ENCODE measurements around the gene SEMA4D.

The SEMA4D gene

GRCh38 chr9:89466451-89467277 lies 31.2 kb downstream of the SEMA4D start:
- no peak for TF ChIP-seq CTCF (IDR thresholded peaks at IDR 0.05; ENCODE audit: low read length, missing control alignments)
- H3K4me3 ChIP-seq (replicated peaks; ENCODE audit: low read depth, low read length): no peak overlapping the region
- DNase-seq (ENCODE audit: low read depth): no peak

- H3K4me3 ChIP-seq (replicated peaks; ENCODE audit: low read depth, low read length): no peak overlapping the region
- TF ChIP-seq CTCF (IDR thresholded peaks at IDR 0.05; ENCODE audit: low read length, missing control alignments): no peak
- no peak for DNase-seq (ENCODE audit: low read depth)
Observed at GRCh38 chr9:89465726-89466308, 32.1 kb downstream of the SEMA4D start.

GRCh38 chr9:89465001-89465451 lies 32.9 kb downstream of the SEMA4D start:
- H3K4me3 ChIP-seq (replicated peaks; ENCODE audit: low read depth, low read length): no peak overlapping the region
- no peak for DNase-seq (ENCODE audit: low read depth)
- no peak for TF ChIP-seq CTCF (IDR thresholded peaks at IDR 0.05; ENCODE audit: low read length, missing control alignments)

GRCh38 chr9:89464300-89464901 lies 33.5 kb downstream of the SEMA4D start:
- no peak overlapping the region for H3K4me3 ChIP-seq (replicated peaks; ENCODE audit: low read depth, low read length)
- DNase-seq (ENCODE audit: low read depth): no peak
- no peak for TF ChIP-seq CTCF (IDR thresholded peaks at IDR 0.05; ENCODE audit: low read length, missing control alignments)

GRCh38 chr9:89462817-89463683 lies 34.9 kb downstream of the SEMA4D start:
- no peak for TF ChIP-seq CTCF (IDR thresholded peaks at IDR 0.05; ENCODE audit: low read length, missing control alignments)
- no peak for DNase-seq (ENCODE audit: low read depth)
- H3K4me3 ChIP-seq (replicated peaks; ENCODE audit: low read depth, low read length): no peak overlapping the region

- no peak overlapping the region for H3K4me3 ChIP-seq (replicated peaks; ENCODE audit: low read depth, low read length)
- no peak for TF ChIP-seq CTCF (IDR thresholded peaks at IDR 0.05; ENCODE audit: low read length, missing control alignments)
- no peak for DNase-seq (ENCODE audit: low read depth)
Observed at GRCh38 chr9:89462199-89462598, 35.7 kb downstream of the SEMA4D start.

Data from fibroblast of pulmonary artery (primary cell).